Measurements from ENCODE around the gene DMPK. TPM values are rescaled to one million over a fixed set of nuclear protein-coding genes. Genes with fewer than 3 reads are reported as not detected.
"Not testable (repeated sequence)": the region's sequence is repeated elsewhere in the genome, so short reads cannot be mapped to it uniquely, and the experiment has no call there.

DMPK gene
- total and polyA plus RNA-seq, 12 donors = 220 to 439 (median 304) TPM

- WGBS, 2 donors = 89% methylated on average over 54 to 57 of the region's 57 CpGs
- H3K27me3 ChIP-seq = peaks cover 0 to 66% (median 0%) of the 10 kb centered on the region in 7 donors
Observed at GRCh38 chr19:45804140-45804958, 22.1 kb upstream of the DMPK start.

GRCh38 chr19:45801603-45802175 is 19.4 kb upstream of the DMPK start:
- Histone ChIP-seq H3K4me3 (no peak overlapping the region), H3K9me3 (peaks cover 0 to 3% (median 0%) of the 10 kb centered on the region in 11 donors), H3K36me3 (no peaks in the 10 kb centered on the region), H3K4me1 (peaks cover 0 to 10% (median 9%) of the 10 kb centered on the region in 9 donors), H3K27me3 (peaks cover 0 to 93% (median 0%) of the 10 kb centered on the region in 7 donors), H3K27ac (no peak overlapping the region)
- 85 to 87% methylated on average over 7 of the region's 7 CpGs for whole genome bisulfite sequencing, 2 donors
- DNase-seq = no peak
- intact Hi-C loops (cut with DNase I) = no loop called here
- ATAC-seq = no peak
- no peak for TF ChIP-seq CTCF (IDR thresholded peaks at IDR 0.05)

More at GRCh38 chr19:45804140-45804958, 22.1 kb upstream of the DMPK start:
- TF ChIP-seq CTCF (IDR thresholded peaks at IDR 0.05) = no peak
- ATAC-seq (no peak), DNase-seq (no peak)
- Histone ChIP-seq H3K27ac (no peak overlapping the region), H3K9me3 (peaks cover 0 to 3% (median 0%) of the 10 kb centered on the region in 11 donors), H3K36me3 (no peaks in the 10 kb centered on the region), H3K4me1 (peaks cover 0 to 2% (median under 1%) of the 10 kb centered on the region in 9 donors), H3K4me3 (no peak overlapping the region)
- intact Hi-C loops (cut with DNase I) = no loop called here

GRCh38 chr19:45800070-45800553 is 17.8 kb upstream of the DMPK start:
- 81 to 90% methylated on average over 8 of the region's 8 CpGs for WGBS, 2 donors
- Histone ChIP-seq H3K27me3 (peaks cover 0 to 96% (median 0%) of the 10 kb centered on the region in 7 donors), H3K4me3 (no peak overlapping the region), H3K36me3 (no peaks in the 10 kb centered on the region), H3K4me1 (peaks cover 0 to 10% (median 9%) of the 10 kb centered on the region in 9 donors), H3K27ac (no peak overlapping the region), H3K9me3 (no peaks in the 10 kb centered on the region)
- DNase-seq (no peak), ATAC-seq (peak in 2 of 8 donors; percentile 4 to 23)
- no peak for TF ChIP-seq CTCF (IDR thresholded peaks at IDR 0.05)
- intact Hi-C loops (cut with DNase I) = no loop called here

- peak in 1 of 8 donors; percentile 6 for ATAC-seq
- WGBS, 2 donors = 88 to 92% methylated on average over 5 of the region's 5 CpGs
Observed at GRCh38 chr19:45799541-45799940, 17.3 kb upstream of the DMPK start.

More at GRCh38 chr19:45799541-45799940, 17.3 kb upstream of the DMPK start:
- not testable (repeated sequence) for H3K4me1 ChIP-seq, H3K36me3 ChIP-seq, DNase-seq, H3K9me3 ChIP-seq, H3K27ac ChIP-seq
- Histone ChIP-seq H3K4me3 (peak overlapping the region in 1 of 10 donors; percentile 0), H3K27me3 (peaks cover 0 to 97% (median 0%) of the 10 kb centered on the region in 7 donors)
- intact Hi-C loops (cut with DNase I) = loop anchor here in 5 of 10 donors (1.0 to 2.0 kb wide), 2 partner anchors 29 kb away; no protein-coding TSS in a partner anchor
